HEK293 (cell line): Measurements from ENCODE around the gene SLC3A2.

ENCODE experiments used
- GLIS1 ChIP-seq: fragments of 450-650 bp; formaldehyde crosslinking; IDR thresholded peaks from 2 replicates; pipeline ENCODE4 v1.5.1; 2016; ENCODE audit warnings: missing biosample characterization, missing genetic modification characterization
- HOXA7 ChIP-seq: sonication (generic); formaldehyde crosslinking; IDR thresholded peaks from 2 replicates; pipeline ENCODE4 v1.8.1; 2022; ENCODE audit warnings: missing genetic modification reagents, borderline replicate concordance
- YY2 ChIP-seq: fragments of 450-650 bp; formaldehyde crosslinking; IDR thresholded peaks from 2 replicates; pipeline ENCODE4 v1.5.1; 2016; ENCODE audit warnings: missing biosample characterization, missing genetic modification characterization
- ZBTB20 ChIP-seq: fragments of 450-650 bp; formaldehyde crosslinking; IDR thresholded peaks from 2 replicates; pipeline ENCODE4 v1.5.1; 2016; ENCODE audit warnings: missing biosample characterization, missing genetic modification characterization
- ZBTB21 ChIP-seq: fragments of 450-650 bp; formaldehyde crosslinking; IDR thresholded peaks from 2 replicates; pipeline ENCODE4 v1.5.1; 2017; ENCODE audit warnings: missing biosample characterization, missing genetic modification characterization
- ZNF132 ChIP-seq: fragments of 450-650 bp; formaldehyde crosslinking; IDR thresholded peaks from 2 replicates; pipeline ENCODE4 v1.5.1; 2017; ENCODE audit warnings: missing biosample characterization, missing genetic modification characterization, borderline replicate concordance
- ZNF133 ChIP-seq: fragments of 450-650 bp; formaldehyde crosslinking; IDR thresholded peaks from 2 replicates; pipeline ENCODE4 v1.5.1; 2016; ENCODE audit warnings: missing biosample characterization, missing genetic modification characterization
- ZNF146 ChIP-seq: fragments of 450-650 bp; formaldehyde crosslinking; IDR thresholded peaks from 2 replicates; pipeline ENCODE4 v1.5.1; 2016; ENCODE audit warnings: missing biosample characterization, missing genetic modification characterization
- ZNF266 ChIP-seq: fragments of 450-650 bp; formaldehyde crosslinking; IDR thresholded peaks from 2 replicates; pipeline ENCODE4 v1.5.1; 2016; ENCODE audit warnings: missing biosample characterization, missing genetic modification characterization, low read depth
- ZNF394 ChIP-seq: fragments of 450-650 bp; formaldehyde crosslinking; IDR thresholded peaks from 2 replicates; pipeline ENCODE4 v1.5.1; 2016; ENCODE audit warnings: missing biosample characterization, missing genetic modification characterization, mild to moderate bottlenecking, moderate library complexity, borderline replicate concordance
- ZNF48 ChIP-seq: fragments of 450-650 bp; formaldehyde crosslinking; IDR thresholded peaks from 2 replicates; pipeline ENCODE4 v1.5.1; 2016; ENCODE audit warnings: missing biosample characterization, missing genetic modification characterization
- ZNF529 ChIP-seq: fragments of 450-650 bp; formaldehyde crosslinking; IDR thresholded peaks from 2 replicates; pipeline ENCODE4 v1.5.1; 2017; ENCODE audit warnings: missing genetic modification characterization, missing biosample characterization; ENCODE audit not compliant: insufficient replicate concordance
- ZNF701 ChIP-seq: fragments of 450-650 bp; formaldehyde crosslinking; IDR thresholded peaks from 2 replicates; pipeline ENCODE4 v1.5.1; 2016; ENCODE audit warnings: missing biosample characterization, missing genetic modification characterization
- ZNF747 ChIP-seq: fragments of 450-650 bp; formaldehyde crosslinking; IDR thresholded peaks from 2 replicates; pipeline ENCODE4 v1.5.1; 2016; ENCODE audit warnings: missing biosample characterization, missing genetic modification characterization
- ZNF792 ChIP-seq: fragments of 450-650 bp; formaldehyde crosslinking; IDR thresholded peaks from 2 replicates; pipeline ENCODE4 v1.5.1; 2016; ENCODE audit warnings: missing biosample characterization, missing genetic modification characterization
- ZNF837 ChIP-seq: fragments of 450-650 bp; formaldehyde crosslinking; IDR thresholded peaks from 2 replicates; pipeline ENCODE4 v1.5.1; 2016; ENCODE audit warnings: missing biosample characterization, missing genetic modification characterization
- ZSCAN23 ChIP-seq: fragments of 450-650 bp; formaldehyde crosslinking; IDR thresholded peaks from 2 replicates; pipeline ENCODE4 v1.5.1; 2016; ENCODE audit warnings: missing biosample characterization, missing genetic modification characterization
- TF ChIP-seq, protein P1 (sequence below): fragments of 450-650 bp; formaldehyde crosslinking; IDR thresholded peaks from 2 replicates; pipeline ENCODE4 v1.5.1; 2016; ENCODE audit warnings: missing biosample characterization, missing genetic modification characterization
- TF ChIP-seq, protein P2 (sequence below): fragments of 450-650 bp; formaldehyde crosslinking; IDR thresholded peaks from 2 replicates; pipeline ENCODE4 v1.5.1; 2016; ENCODE audit warnings: missing biosample characterization, missing genetic modification characterization
- TF ChIP-seq, protein P3 (sequence below): fragments of 450-650 bp; formaldehyde crosslinking; IDR thresholded peaks from 2 replicates; pipeline ENCODE4 v1.5.1; 2016; ENCODE audit warnings: missing biosample characterization, missing genetic modification characterization
- TF ChIP-seq, protein P4 (sequence below): fragments of 450-650 bp; formaldehyde crosslinking; conservative IDR thresholded peaks from 2 replicates; pipeline ENCODE4 v1.5.1; 2016; ENCODE audit warnings: low read depth, missing biosample characterization, missing genetic modification characterization
- TF ChIP-seq, protein P5 (sequence below): fragments of 450-650 bp; formaldehyde crosslinking; IDR thresholded peaks from 2 replicates; pipeline ENCODE4 v1.5.1; 2016; ENCODE audit warnings: missing biosample characterization, missing genetic modification characterization, borderline replicate concordance

The SLC3A2 gene

DNA sequence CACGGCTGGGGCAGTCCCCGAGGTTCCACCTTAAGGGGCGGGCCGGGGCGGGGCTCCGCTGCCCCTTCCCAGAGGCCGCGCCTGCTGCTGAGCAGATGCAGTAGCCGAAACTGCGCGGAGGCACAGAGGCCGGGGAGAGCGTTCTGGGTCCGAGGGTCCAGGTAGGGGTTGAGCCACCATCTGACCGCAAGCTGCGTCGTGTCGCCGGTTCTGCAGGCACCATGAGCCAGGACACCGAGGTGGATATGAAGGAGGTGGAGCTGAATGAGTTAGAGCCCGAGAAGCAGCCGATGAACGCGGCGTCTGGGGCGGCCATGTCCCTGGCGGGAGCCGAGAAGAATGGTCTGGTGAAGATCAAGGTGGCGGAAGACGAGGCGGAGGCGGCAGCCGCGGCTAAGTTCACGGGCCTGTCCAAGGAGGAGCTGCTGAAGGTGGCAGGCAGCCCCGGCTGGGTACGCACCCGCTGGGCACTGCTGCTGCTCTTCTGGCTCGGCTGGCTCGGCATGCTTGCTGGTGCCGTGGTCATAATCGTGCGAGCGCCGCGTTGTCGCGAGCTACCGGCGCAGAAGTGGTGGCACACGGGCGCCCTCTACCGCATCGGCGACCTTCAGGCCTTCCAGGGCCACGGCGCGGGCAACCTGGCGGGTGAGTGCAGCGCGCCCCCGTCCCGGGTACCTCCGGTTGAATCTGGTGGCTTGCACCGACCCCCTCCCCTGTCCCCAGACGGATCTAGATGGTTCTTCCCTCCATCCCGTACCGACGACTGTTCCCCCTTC, at the start of gene SLC3A2 (continued):
- TF ChIP-seq, protein P1, sequence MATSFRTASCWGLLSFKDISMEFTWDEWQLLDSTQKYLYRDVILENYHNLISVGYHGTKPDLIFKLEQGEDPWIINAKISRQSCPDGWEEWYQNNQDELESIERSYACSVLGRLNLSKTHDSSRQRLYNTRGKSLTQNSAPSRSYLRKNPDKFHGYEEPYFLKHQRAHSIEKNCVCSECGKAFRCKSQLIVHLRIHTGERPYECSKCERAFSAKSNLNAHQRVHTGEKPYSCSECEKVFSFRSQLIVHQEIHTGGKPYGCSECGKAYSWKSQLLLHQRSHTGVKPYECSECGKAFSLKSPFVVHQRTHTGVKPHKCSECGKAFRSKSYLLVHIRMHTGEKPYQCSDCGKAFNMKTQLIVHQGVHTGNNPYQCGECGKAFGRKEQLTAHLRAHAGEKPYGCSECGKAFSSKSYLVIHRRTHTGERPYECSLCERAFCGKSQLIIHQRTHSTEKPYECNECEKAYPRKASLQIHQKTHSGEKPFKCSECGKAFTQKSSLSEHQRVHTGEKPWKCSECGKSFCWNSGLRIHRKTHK (tag by site-specific recombination) = no peak
- no peak for TF ChIP-seq ZNF701 (tag by site-specific recombination)
- TF ChIP-seq ZNF146 (tag by site-specific recombination) = no peak; the same call in 1 of the 2 replicates
- TF ChIP-seq, protein P2, sequence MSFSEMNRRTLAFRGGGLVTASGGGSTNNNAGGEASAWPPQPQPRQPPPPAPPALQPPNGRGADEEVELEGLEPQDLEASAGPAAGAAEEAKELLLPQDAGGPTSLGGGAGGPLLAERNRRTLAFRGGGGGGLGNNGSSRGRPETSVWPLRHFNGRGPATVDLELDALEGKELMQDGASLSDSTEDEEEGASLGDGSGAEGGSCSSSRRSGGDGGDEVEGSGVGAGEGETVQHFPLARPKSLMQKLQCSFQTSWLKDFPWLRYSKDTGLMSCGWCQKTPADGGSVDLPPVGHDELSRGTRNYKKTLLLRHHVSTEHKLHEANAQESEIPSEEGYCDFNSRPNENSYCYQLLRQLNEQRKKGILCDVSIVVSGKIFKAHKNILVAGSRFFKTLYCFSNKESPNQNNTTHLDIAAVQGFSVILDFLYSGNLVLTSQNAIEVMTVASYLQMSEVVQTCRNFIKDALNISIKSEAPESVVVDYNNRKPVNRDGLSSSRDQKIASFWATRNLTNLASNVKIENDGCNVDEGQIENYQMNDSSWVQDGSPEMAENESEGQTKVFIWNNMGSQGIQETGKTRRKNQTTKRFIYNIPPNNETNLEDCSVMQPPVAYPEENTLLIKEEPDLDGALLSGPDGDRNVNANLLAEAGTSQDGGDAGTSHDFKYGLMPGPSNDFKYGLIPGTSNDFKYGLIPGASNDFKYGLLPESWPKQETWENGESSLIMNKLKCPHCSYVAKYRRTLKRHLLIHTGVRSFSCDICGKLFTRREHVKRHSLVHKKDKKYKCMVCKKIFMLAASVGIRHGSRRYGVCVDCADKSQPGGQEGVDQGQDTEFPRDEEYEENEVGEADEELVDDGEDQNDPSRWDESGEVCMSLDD (tag by site-specific recombination) = 0 out of 2 replicates have a peak, but pooled peaks have one; percentile 35
- no peak for TF ChIP-seq GLIS1 (tag by site-specific recombination)
- no peak for TF ChIP-seq ZNF48 (tag by site-specific recombination)
- TF ChIP-seq ZNF266 = no peak
- no peak for TF ChIP-seq ZBTB21 (tag by site-specific recombination)
- TF ChIP-seq, protein P3, sequence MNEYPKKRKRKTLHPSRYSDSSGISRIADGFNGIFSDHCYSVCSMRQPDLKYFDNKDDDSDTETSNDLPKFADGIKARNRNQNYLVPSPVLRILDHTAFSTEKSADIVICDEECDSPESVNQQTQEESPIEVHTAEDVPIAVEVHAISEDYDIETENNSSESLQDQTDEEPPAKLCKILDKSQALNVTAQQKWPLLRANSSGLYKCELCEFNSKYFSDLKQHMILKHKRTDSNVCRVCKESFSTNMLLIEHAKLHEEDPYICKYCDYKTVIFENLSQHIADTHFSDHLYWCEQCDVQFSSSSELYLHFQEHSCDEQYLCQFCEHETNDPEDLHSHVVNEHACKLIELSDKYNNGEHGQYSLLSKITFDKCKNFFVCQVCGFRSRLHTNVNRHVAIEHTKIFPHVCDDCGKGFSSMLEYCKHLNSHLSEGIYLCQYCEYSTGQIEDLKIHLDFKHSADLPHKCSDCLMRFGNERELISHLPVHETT (tag by site-specific recombination) = no peak
- TF ChIP-seq YY2 (tag by site-specific recombination) = peak; percentile 65
- TF ChIP-seq ZNF747 (tag by site-specific recombination) = no peak
- peak; percentile 63; the same call in 1 of the 2 replicates for TF ChIP-seq ZNF394 (tag by site-specific recombination)
- TF ChIP-seq ZNF133 = no peak
- peak; percentile 84; the same call in 1 of the 2 replicates for TF ChIP-seq ZNF792 (tag by site-specific recombination)
- TF ChIP-seq, protein P4, sequence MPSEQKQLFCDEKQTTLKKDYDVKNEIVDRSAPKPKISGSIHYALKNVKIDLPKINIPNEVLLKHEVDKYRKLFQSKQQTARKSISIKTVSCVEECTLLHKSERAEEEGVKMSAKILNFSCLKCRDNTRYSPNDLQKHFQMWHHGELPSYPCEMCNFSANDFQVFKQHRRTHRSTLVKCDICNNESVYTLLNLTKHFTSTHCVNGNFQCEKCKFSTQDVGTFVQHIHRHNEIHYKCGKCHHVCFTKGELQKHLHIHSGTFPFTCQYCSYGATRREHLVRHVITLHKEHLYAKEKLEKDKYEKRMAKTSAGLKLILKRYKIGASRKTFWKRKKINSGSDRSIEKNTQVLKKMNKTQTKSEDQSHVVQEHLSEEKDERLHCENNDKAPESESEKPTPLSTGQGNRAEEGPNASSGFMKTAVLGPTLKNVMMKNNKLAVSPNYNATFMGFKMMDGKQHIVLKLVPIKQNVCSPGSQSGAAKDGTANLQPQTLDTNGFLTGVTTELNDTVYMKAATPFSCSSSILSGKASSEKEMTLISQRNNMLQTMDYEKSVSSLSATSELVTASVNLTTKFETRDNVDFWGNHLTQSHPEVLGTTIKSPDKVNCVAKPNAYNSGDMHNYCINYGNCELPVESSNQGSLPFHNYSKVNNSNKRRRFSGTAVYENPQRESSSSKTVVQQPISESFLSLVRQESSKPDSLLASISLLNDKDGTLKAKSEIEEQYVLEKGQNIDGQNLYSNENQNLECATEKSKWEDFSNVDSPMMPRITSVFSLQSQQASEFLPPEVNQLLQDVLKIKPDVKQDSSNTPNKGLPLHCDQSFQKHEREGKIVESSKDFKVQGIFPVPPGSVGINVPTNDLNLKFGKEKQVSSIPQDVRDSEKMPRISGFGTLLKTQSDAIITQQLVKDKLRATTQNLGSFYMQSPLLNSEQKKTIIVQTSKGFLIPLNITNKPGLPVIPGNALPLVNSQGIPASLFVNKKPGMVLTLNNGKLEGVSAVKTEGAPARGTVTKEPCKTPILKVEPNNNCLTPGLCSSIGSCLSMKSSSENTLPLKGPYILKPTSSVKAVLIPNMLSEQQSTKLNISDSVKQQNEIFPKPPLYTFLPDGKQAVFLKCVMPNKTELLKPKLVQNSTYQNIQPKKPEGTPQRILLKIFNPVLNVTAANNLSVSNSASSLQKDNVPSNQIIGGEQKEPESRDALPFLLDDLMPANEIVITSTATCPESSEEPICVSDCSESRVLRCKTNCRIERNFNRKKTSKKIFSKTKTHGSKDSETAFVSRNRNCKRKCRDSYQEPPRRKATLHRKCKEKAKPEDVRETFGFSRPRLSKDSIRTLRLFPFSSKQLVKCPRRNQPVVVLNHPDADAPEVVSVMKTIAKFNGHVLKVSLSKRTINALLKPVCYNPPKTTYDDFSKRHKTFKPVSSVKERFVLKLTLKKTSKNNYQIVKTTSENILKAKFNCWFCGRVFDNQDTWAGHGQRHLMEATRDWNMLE = no peak
- no peak for TF ChIP-seq ZNF132 (tag by site-specific recombination)
- no peak for TF ChIP-seq HOXA7 (CRISPR knock-in tag)
- TF ChIP-seq ZBTB20 (tag by site-specific recombination) = peak; percentile 68; the same call in 1 of the 2 replicates
- TF ChIP-seq ZSCAN23 (tag by site-specific recombination) = no peak
- TF ChIP-seq ZNF529 (tag by site-specific recombination) = no peak
- TF ChIP-seq, protein P5, sequence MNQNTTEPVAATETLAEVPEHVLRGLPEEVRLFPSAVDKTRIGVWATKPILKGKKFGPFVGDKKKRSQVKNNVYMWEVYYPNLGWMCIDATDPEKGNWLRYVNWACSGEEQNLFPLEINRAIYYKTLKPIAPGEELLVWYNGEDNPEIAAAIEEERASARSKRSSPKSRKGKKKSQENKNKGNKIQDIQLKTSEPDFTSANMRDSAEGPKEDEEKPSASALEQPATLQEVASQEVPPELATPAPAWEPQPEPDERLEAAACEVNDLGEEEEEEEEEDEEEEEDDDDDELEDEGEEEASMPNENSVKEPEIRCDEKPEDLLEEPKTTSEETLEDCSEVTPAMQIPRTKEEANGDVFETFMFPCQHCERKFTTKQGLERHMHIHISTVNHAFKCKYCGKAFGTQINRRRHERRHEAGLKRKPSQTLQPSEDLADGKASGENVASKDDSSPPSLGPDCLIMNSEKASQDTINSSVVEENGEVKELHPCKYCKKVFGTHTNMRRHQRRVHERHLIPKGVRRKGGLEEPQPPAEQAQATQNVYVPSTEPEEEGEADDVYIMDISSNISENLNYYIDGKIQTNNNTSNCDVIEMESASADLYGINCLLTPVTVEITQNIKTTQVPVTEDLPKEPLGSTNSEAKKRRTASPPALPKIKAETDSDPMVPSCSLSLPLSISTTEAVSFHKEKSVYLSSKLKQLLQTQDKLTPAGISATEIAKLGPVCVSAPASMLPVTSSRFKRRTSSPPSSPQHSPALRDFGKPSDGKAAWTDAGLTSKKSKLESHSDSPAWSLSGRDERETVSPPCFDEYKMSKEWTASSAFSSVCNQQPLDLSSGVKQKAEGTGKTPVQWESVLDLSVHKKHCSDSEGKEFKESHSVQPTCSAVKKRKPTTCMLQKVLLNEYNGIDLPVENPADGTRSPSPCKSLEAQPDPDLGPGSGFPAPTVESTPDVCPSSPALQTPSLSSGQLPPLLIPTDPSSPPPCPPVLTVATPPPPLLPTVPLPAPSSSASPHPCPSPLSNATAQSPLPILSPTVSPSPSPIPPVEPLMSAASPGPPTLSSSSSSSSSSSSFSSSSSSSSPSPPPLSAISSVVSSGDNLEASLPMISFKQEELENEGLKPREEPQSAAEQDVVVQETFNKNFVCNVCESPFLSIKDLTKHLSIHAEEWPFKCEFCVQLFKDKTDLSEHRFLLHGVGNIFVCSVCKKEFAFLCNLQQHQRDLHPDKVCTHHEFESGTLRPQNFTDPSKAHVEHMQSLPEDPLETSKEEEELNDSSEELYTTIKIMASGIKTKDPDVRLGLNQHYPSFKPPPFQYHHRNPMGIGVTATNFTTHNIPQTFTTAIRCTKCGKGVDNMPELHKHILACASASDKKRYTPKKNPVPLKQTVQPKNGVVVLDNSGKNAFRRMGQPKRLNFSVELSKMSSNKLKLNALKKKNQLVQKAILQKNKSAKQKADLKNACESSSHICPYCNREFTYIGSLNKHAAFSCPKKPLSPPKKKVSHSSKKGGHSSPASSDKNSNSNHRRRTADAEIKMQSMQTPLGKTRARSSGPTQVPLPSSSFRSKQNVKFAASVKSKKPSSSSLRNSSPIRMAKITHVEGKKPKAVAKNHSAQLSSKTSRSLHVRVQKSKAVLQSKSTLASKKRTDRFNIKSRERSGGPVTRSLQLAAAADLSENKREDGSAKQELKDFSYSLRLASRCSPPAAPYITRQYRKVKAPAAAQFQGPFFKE = peak; percentile 26; the same call in 1 of the 2 replicates
- TF ChIP-seq ZNF837 (tag by site-specific recombination) = 0 out of 2 replicates have a peak, but pooled peaks have one; percentile 50
